GM23248 (cell line): ENCODE data around the gene ABCD1.

Experiments
- EZH2 ChIP-seq: fragments of 200-600 bp; sonication (generic); IDR thresholded peaks from 2 replicates; pipeline ENCODE4 v1.6.1; 2018; ENCODE audit warnings: antibody characterized with exemption, mild to moderate bottlenecking; ENCODE audit not compliant: insufficient read depth, poor library complexity, severe bottlenecking
- EZH2phosphoT487 ChIP-seq: fragments of 200-600 bp; sonication (generic); IDR thresholded peaks from 2 replicates; pipeline ENCODE4 v1.6.1; 2018; ENCODE audit warnings: antibody characterized with exemption, moderate library complexity, mild to moderate bottlenecking, low read depth; ENCODE audit not compliant: insufficient read depth

DNA sequence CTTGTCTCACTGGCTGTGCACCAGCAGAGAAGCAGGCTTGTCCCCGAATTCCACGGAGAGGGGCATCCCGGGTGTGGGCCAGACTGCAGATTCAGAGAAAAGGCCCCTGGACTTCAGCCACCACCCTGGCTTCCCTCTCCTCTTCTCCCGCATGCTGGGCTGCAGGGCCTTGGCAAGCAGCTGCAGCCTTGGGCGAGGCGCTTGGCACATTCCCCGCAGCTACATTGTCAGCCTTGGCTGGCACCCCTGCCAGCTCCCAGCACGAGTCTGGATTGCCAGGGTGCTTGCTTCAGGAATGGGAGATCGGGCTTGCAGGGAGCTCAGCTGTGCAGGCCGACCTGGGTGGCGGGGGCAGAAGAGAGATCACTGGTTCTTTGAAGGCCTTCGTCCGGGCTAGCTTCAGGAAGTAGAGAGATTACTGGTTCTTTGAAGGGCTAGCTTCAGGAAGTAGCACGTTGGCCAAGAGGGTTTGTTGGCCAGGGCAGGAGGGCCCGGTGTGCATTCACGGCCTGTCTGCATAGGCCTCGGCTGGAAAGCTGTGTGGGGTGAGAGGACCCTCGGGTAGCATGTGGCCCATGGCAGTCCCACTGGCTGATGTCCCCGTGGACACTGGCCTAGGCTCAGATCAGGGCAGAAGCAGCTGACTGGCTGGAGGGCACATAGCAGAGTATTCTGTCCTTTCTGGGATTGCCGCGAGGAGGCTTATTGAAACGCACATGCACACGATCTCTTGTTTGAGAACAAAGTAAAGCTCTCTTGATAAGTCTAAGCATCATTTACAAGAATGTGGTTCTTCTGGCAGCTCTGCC lies 2.7 kb downstream of the ABCD1 start:
- no peak for TF ChIP-seq EZH2phosphoT487
- no peak for TF ChIP-seq EZH2
